Liver (tissue), 9 donors: Measurements from ENCODE around the gene ARSB. TPM values are rescaled to one million over a fixed set of nuclear protein-coding genes. Genes with fewer than 3 reads are reported as not detected.

Experiments
- DNase-seq: peaks from one replicate; pipeline ENCODE4 v3.0.0-alpha.2; 2017; ENCODE audit warnings: low spot score
- H3K27ac ChIP-seq, 2 donors: one replicate each; pipeline ENCODE4 v1.7.0; 2013; ENCODE audit warnings: inconsistent platforms in 2 of 2, low read length in 2 of 2, control low read depth in 1 of 2, low read depth in 1 of 2, mild to moderate bottlenecking in 1 of 2
- H3K27me3 ChIP-seq, 4 donors: one replicate each; pipeline versions ENCODE4 v1.6.1 to v1.7.0; 2013; ENCODE audit warnings: low read length in 3 of 4, inconsistent platforms in 1 of 4, mild to moderate bottlenecking in 1 of 4, moderate library complexity in 1 of 4; ENCODE audit not compliant: control insufficient read depth in 4 of 4, insufficient read depth in 4 of 4
- H3K36me3 ChIP-seq, 4 donors: one replicate each; pipeline versions ENCODE4 v1.6.1 to v1.7.0; 2013; ENCODE audit warnings: low read length in 3 of 4, mild to moderate bottlenecking in 3 of 4, low read depth in 1 of 4, moderate library complexity in 1 of 4; ENCODE audit not compliant: control insufficient read depth in 4 of 4, insufficient read depth in 3 of 4
- H3K4me1 ChIP-seq, 4 donors: one replicate each; pipeline versions ENCODE4 v1.6.1 to v1.7.0; 2013; ENCODE audit warnings: low read length in 3 of 4, mild to moderate bottlenecking in 3 of 4, moderate library complexity in 1 of 4; ENCODE audit not compliant: control insufficient read depth in 4 of 4, insufficient read depth in 4 of 4
- H3K4me3 ChIP-seq, 3 donors: one replicate each; pipeline versions ENCODE4 v1.6.1 to v1.7.0; 2013; ENCODE audit warnings: low read length in 3 of 3, control low read depth in 1 of 3, low read depth in 1 of 3, mild to moderate bottlenecking in 1 of 3
- H3K9ac ChIP-seq, 2 donors: one replicate each; pipeline ENCODE4 v1.7.0; 2013; ENCODE audit warnings: low read length in 2 of 2, mild to moderate bottlenecking in 2 of 2, moderate library complexity in 2 of 2, control low read depth in 1 of 2, low read depth in 1 of 2
- H3K9me3 ChIP-seq, 4 donors: one replicate each; pipeline versions ENCODE4 v1.6.1 to v1.7.0; 2013; ENCODE audit warnings: low read length in 3 of 4; ENCODE audit not compliant: control insufficient read depth in 4 of 4
- ATF3 ChIP-seq: IDR thresholded peaks from 2 replicates; pipeline ENCODE4 v1.6.1; 2016; ENCODE audit warnings: antibody characterized with exemption
- EGR1 ChIP-seq, 2 donors: IDR thresholded peaks; 2 replicates each; pipeline ENCODE4 v1.6.1; 2016 to 2018; ENCODE audit warnings: antibody characterized with exemption in 2 of 2, low read depth in 2 of 2
- FOXA1 ChIP-seq: IDR thresholded peaks from 2 replicates; pipeline ENCODE4 v1.6.1; 2016; ENCODE audit warnings: antibody characterized with exemption
- FOXA2 ChIP-seq: IDR thresholded peaks from 2 replicates; pipeline ENCODE4 v1.6.1; 2016; ENCODE audit warnings: antibody characterized with exemption
- GABPA ChIP-seq, 2 donors: IDR thresholded peaks in 1 of 2; conservative IDR thresholded peaks in 1 of 2; 2 replicates each; pipeline ENCODE4 v1.6.1; 2016; ENCODE audit warnings: antibody characterized with exemption in 2 of 2, mild to moderate bottlenecking in 1 of 2, moderate library complexity in 1 of 2
- HNF4A ChIP-seq, 2 donors: conservative IDR thresholded peaks; 2 replicates each; pipeline ENCODE4 v1.6.1; 2016; ENCODE audit warnings: antibody characterized with exemption in 2 of 2, mild to moderate bottlenecking in 2 of 2
- HNF4G ChIP-seq: IDR thresholded peaks from 2 replicates; pipeline ENCODE4 v1.6.1; 2016; ENCODE audit warnings: antibody characterized with exemption
- JUND ChIP-seq, 2 donors: IDR thresholded peaks; 2 replicates each; pipeline ENCODE4 v1.6.1; 2016; ENCODE audit warnings: antibody characterized with exemption in 2 of 2
- MAX ChIP-seq: IDR thresholded peaks from 2 replicates; pipeline ENCODE4 v1.6.1; 2016; ENCODE audit warnings: antibody characterized with exemption
- NR2F2 ChIP-seq: IDR thresholded peaks from 2 replicates; pipeline ENCODE4 v1.6.1; 2016; ENCODE audit warnings: antibody characterized with exemption
- RAD21 ChIP-seq, 2 donors: IDR thresholded peaks; 2 replicates each; pipeline ENCODE4 v1.6.1; 2016; ENCODE audit warnings: antibody characterized with exemption in 2 of 2, mild to moderate bottlenecking in 2 of 2
- REST ChIP-seq: IDR thresholded peaks from 2 replicates; pipeline ENCODE4 v1.6.1; 2016; ENCODE audit warnings: antibody characterized with exemption, mild to moderate bottlenecking
- RXRA ChIP-seq, 2 donors: IDR thresholded peaks; 2 replicates each; pipeline ENCODE4 v1.6.1; 2017 to 2018; ENCODE audit warnings: antibody characterized with exemption in 2 of 2, mild to moderate bottlenecking in 1 of 2
- SP1 ChIP-seq: IDR thresholded peaks from 2 replicates; pipeline ENCODE4 v1.6.1; 2018; ENCODE audit warnings: antibody characterized with exemption, mild to moderate bottlenecking
- TAF1 ChIP-seq: conservative IDR thresholded peaks from 2 replicates; pipeline ENCODE4 v1.6.1; 2016; ENCODE audit warnings: antibody characterized with exemption, mild to moderate bottlenecking
- YY1 ChIP-seq: IDR thresholded peaks from 2 replicates; pipeline ENCODE4 v1.6.1; 2016; ENCODE audit warnings: antibody characterized with exemption, mild to moderate bottlenecking
- WGBS: extraction: QIAGEN DNeasy Blood & Tissue Kit; methylation state at CpG from one replicate; pipeline ENCODE4 v1.1.7; 2013; 5-methylcytosine and 5-hydroxymethylcytosine counted together
- polyA plus RNA-seq, 2 donors: library from polyadenylated mRNA; stranded (reverse) in 1 of 2; unstranded in 1 of 2; fragments of 200-250 nt in 1 of 2; fragments of >200 nt in 1 of 2; fragmentation: Nextera tagmentation in 1 of 2; extraction: Ambion mirVana in 1 of 2; gene quantifications; one replicate each; pipeline versions ENCODE4 v1.2.1 to v1.2.3, GENCODE V29; 2013 to 2015
- total RNA-seq, 2 donors: library from RNA; depleted of rRNA; stranded (reverse); fragments of >200 nt; gene quantifications; one replicate each; pipeline ENCODE4 v1.2.3, GENCODE V29; 2014
- TF ChIP-seq, protein P1 (sequence below): IDR thresholded peaks from 2 replicates; pipeline ENCODE4 v1.6.1; 2016; ENCODE audit warnings: antibody characterized with exemption
- TF ChIP-seq, protein P2 (sequence below): fragments of 150-350 bp; IDR thresholded peaks from 2 replicates; pipeline ENCODE4 v1.5.1; 2017; ENCODE audit warnings: improper control_type of control experiment, low read depth, low read length; ENCODE audit not compliant: missing input control
- donor health status: healthy.
- donor health status: healthy.
- donor health status: healthy.
- donor health status: healthy.
- donor health status: healthy.

ARSB gene
- total and polyA plus RNA-seq, 4 donors, result 3.5 to 26.2 (median 8.7) TPM

GRCh38 chr5:78730300-78731094, 254.6 kb downstream of the ARSB start:
- H3K36me3 ChIP-seq, result no peaks in the 10 kb centered on the region
- no peak overlapping the region for H3K27ac ChIP-seq
- no peak overlapping the region for H3K9ac ChIP-seq
- H3K4me3 ChIP-seq, result no peak overlapping the region
- 96% methylated on average over 1 of the region's 1 CpG for WGBS
- no peaks in the 10 kb centered on the region for H3K27me3 ChIP-seq
- no peaks in the 10 kb centered on the region for H3K9me3 ChIP-seq
- TF ChIP-seq GABPA (IDR thresholded peaks at IDR 0.05 in 1 of 2, conservative IDR thresholded peaks at IDR 0.05 in 1 of 2), result no peak
- TF ChIP-seq SP1, result no peak
- no peak for TF ChIP-seq YY1
- no peak for TF ChIP-seq NR2F2
- peaks cover 0 to 6% (median 1%) of the 10 kb centered on the region in 4 donors for H3K4me1 ChIP-seq
- DNase-seq, result no peak

DNA sequence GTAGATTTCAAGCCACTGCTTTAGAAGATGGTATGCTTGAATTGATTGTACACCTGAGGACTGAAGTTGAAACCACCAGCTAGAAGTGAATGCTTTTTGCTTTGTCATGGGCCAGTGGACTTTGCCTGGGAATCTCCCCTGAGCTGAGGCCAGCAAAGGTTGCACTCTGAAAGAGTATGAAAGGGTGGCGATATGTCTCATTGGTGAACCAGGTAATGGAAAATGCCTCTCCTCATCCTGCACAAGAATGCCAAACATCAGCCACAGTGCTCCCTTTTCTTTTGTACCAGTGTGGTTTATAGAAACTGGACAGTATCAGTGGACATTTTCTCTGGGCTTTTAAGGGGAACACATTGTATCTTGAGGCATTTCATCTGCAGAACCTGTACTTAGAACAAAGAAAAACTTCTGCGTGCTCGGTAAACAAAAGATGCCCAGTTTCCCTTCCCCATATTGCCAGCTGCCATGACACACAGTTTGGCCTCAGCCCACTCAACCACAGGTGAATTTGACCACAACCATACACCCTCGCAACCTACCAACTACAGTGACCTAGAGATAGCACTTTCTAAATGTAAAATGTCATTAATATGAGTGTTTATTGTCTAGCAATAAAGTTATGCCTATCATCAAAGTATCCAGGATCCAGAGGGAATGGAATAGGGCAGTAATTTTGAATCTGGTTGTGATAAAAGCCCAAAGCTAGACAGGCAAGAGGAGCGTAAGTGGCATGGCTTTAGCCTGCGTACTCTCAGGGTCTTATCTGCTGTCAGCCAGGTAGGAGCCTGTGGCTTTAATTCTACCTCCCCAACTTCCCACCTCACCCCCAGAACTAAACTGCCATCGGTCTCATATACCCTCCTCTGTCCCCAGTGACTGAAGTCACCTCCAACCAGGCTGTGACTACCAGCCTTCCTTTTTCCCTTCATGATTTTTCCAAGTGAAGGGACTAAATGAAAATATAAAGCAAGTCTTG, 257.0 kb downstream of the ARSB start:
- Histone ChIP-seq H3K4me3 (no peak overlapping the region), H3K4me1 (peaks cover 0 to 6% (median 1%) of the 10 kb centered on the region in 4 donors), H3K27me3 (no peaks in the 10 kb centered on the region), H3K9me3 (no peaks in the 10 kb centered on the region), H3K9ac (no peak overlapping the region), H3K27ac (peak overlapping the region in 1 of 2 donors; percentile 1), H3K36me3 (no peaks in the 10 kb centered on the region)
- TF ChIP-seq REST (peak; percentile 81), YY1 (peak; percentile 75), TAF1 (no peak), ATF3 (peak; percentile 40), NR2F2 (peak; percentile 24), HNF4A (conservative IDR thresholded peaks at IDR 0.05) (peak; percentile 94 to 98), GABPA (IDR thresholded peaks at IDR 0.05 in 1 of 2, conservative IDR thresholded peaks at IDR 0.05 in 1 of 2) (no peak), FOXA2 (peak; percentile 14), SP1 (peak; percentile 93), RXRA (IDR thresholded peaks at IDR 0.05) (peak; percentile 80 to 88), FOXA1 (peak; percentile 63), RAD21 (IDR thresholded peaks at IDR 0.05) (peak; percentile 46 to 49), HNF4G (peak; percentile 94), JUND (IDR thresholded peaks at IDR 0.05) (peak; percentile 75 to 80), EGR1 (IDR thresholded peaks at IDR 0.05; ENCODE audit: low read depth in 2 of 2) (peak in 1 of 2 donors; percentile 77), MAX (peak; percentile 59)
- TF ChIP-seq, protein P1, sequence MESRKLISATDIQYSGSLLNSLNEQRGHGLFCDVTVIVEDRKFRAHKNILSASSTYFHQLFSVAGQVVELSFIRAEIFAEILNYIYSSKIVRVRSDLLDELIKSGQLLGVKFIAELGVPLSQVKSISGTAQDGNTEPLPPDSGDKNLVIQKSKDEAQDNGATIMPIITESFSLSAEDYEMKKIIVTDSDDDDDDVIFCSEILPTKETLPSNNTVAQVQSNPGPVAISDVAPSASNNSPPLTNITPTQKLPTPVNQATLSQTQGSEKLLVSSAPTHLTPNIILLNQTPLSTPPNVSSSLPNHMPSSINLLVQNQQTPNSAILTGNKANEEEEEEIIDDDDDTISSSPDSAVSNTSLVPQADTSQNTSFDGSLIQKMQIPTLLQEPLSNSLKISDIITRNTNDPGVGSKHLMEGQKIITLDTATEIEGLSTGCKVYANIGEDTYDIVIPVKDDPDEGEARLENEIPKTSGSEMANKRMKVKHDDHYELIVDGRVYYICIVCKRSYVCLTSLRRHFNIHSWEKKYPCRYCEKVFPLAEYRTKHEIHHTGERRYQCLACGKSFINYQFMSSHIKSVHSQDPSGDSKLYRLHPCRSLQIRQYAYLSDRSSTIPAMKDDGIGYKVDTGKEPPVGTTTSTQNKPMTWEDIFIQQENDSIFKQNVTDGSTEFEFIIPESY, result peak; percentile 60
- TF ChIP-seq, protein P2, sequence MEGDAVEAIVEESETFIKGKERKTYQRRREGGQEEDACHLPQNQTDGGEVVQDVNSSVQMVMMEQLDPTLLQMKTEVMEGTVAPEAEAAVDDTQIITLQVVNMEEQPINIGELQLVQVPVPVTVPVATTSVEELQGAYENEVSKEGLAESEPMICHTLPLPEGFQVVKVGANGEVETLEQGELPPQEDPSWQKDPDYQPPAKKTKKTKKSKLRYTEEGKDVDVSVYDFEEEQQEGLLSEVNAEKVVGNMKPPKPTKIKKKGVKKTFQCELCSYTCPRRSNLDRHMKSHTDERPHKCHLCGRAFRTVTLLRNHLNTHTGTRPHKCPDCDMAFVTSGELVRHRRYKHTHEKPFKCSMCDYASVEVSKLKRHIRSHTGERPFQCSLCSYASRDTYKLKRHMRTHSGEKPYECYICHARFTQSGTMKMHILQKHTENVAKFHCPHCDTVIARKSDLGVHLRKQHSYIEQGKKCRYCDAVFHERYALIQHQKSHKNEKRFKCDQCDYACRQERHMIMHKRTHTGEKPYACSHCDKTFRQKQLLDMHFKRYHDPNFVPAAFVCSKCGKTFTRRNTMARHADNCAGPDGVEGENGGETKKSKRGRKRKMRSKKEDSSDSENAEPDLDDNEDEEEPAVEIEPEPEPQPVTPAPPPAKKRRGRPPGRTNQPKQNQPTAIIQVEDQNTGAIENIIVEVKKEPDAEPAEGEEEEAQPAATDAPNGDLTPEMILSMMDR, result no peak
- peak; percentile 45 for DNase-seq
- 85% methylated on average over 7 of the region's 7 CpGs for WGBS
